ENCODE measurements around the gene GRIFIN. TPM values are rescaled to one million over a fixed set of nuclear protein-coding genes. Genes with fewer than 3 reads are reported as not detected.
"Not testable (repeated sequence)": the region's sequence is repeated elsewhere in the genome, so short reads cannot be mapped to it uniquely, and the experiment has no call there.

The GRIFIN gene
- polyA plus RNA-seq, 3 donors, result 0.31 to 0.36 TPM; not detected in 1

- DNase-seq, result no peak
These were observed 15.6 kb downstream of the GRIFIN start for GRCh38 chr7:2460641-2461040.

DNA sequence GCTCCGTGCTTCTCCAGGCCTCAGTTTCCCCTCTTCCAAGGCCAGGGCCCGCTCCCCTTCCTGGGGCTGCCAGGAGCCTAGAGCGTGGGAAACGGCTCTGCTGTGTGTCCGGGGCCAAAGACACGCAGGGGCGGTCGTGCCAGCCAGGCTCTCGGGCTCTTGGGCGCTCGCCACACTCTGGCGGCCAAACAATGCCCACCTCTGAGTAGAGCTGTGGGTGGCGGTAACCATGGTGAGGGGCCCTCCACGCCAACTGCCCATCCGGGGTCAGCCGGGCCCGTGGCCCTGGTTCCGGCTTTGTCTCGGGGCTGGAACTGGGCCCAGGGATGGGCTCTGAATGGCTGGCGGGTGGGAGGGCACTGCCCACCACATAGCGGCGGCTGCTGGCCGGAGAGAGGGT, 16.0 kb downstream of the GRIFIN start:
- no peak for DNase-seq

DNA sequence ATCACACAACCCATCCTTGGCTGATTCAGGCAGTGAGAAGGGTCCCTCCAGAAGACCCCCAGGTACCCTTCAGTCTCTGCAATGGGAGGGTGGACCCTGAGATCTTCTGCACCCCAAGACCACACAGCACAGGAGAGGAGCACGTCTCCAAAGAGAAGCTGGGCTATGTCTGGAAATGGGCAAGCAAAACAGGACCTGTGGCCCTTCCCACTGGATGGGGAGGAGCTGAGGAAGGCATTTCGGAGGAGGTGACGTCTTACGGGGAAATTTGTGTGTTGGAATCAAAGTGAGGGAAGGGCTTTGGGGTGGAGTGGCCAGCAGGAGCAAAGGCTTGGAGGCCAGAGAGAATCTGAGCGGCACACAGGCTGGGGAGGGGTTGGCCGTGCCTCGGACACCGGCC, 16.5 kb downstream of the GRIFIN start:
- no peak for DNase-seq

GRCh38 chr7:2453849-2454248, 22.3 kb downstream of the GRIFIN start:
- DNase-seq, result not testable (repeated sequence)

- DNase-seq, result no peak
These were observed 23.4 kb downstream of the GRIFIN start for GRCh38 chr7:2452643-2453270.

- no peak for DNase-seq
These were observed 24.1 kb downstream of the GRIFIN start for GRCh38 chr7:2452074-2452507.

GRCh38 chr7:2451171-2452073, 24.8 kb downstream of the GRIFIN start:
- DNase-seq, result peak; percentile 75

DNA sequence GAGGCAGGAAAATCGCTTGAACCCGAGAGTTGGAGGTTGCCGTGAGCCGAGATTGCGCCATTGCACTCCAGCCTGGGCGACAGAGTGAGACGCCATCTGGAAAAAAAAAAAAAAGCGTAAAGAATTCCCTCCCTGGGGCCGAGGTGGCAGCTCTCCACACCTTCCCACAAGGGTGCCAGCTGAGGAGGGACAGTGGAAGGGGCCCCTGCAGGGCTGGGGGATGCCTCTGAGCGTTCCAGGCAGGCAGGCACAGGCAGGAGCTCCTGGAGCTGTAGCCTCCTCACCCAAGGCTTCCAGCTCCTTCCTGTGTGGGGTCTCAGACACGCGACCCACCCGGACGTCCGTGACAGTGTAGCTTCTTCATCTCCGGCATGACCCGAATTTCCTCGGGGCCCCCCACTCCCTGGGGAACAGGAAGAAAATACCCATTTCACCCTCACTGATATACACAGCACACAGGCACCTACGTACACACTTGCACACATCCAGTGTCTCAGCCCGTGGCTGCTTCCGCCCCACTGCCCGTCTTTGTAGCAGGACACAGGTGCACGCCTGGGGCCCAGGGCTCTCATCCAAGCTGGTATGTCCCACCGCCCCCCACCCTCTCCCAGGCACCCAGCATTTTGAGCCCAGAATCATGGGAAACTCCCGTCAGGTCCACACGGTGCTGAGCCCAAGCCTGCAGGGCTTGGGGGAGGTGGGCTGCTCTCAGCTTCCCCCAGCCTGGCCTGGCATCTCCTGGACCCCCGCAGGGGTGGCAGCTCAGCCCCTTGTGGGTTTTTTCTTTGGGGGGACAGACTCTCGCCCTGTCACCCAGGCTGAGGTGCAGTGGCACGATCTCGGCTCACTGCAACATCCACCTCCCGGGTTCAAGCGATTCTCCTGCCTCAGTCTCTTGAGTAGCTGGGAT, 25.7 kb downstream of the GRIFIN start:
- DNase-seq, result no peak

DNA sequence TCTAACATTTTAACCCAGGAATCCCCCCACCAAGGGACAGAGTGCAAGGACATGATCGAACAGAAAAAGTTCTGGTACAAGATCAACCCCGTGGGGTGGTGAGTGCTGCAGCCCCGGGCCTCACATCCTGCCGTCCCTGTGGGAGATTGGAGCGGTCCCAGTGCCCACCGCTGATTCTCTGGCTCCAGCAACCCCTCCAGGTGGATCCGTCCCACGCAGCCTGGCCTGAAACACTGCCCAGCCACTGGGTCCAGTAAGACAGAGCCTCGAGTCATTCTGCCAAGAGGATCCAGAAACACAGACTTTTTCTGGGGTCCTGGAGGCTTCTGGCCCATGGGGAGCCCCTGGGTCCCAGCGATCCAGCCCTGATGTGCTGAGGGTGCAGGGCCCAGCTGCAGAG, 29.5 kb downstream of the GRIFIN start:
- DNase-seq, result no peak

DNA sequence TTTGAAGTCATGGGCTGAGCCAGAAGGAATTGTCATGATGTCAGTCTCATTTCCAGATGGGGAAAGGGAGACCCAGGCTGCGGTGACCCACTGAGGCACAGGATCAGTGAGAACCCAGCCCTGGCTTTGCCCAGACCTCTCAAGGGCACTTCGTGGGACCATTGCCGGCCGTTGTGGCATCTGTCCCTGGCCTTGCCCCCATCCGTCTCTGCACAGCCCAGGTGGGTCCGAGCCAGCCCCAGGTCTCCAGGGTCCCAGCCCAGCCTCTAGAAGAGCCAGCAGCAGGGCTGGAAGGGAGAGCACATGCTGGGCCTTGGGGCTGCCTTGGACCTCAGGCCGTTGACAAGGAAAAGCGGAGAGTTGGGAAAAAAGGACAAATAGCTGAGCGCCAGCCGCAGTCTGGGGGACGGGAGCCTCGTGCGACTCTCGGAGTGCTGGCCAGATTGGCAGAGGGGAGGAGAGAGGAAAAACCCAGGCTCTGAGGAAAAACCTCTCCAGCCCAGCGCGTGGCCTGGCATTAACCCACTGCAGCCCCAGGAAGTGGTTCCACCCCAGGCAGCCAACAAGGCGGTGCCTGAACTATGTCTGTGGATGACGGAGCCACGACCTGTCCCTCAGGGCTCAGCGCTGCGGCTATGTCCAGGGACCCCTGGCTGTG, 30.2 kb downstream of the GRIFIN start:
- no peak for DNase-seq

DNA sequence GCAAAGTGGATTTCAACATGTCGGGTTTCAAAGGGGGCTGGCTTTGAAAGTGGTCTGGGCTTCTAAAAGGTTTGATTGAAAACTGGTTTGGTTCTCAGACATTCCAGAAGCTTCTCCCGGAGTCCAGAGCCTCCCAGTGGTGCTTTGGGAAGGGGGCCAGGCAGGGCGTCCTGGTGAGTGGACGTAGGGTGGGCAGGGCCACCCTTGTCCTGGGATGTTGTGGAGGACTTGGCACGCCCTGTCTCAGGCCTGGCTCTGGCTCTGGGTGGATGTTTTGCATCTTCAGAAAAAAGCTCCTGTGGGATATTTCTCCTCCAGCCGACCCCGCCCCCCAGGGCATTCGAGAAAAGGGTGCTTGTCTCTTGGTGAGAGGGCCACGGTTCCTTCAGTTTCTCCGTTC, 31.2 kb downstream of the GRIFIN start:
- no peak for DNase-seq

GRCh38 chr7:2444476-2444875, 31.7 kb downstream of the GRIFIN start:
- DNase-seq, result no peak

DNA sequence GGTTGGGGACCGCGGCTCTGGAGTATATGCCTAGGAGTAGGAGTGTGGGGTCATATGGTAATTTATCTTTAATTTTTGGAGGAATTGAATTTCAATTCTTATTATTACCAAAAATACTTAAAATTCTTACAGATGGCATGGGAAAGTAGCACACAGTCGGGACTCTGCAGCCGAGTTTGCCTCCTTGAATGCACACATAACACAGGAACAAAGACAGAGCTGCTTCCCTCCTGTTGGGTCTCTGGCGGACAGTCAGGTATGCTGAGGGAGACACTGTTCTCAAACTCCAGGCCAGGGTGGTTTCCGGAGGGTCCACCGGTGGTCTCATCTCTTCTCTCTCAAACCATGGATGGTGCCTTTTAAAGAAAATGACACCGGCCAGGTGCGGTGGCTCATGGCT, 32.7 kb downstream of the GRIFIN start:
- no peak for DNase-seq

GRCh38 chr7:2441430-2442058, 34.7 kb downstream of the GRIFIN start:
- DNase-seq, result no peak

DNA sequence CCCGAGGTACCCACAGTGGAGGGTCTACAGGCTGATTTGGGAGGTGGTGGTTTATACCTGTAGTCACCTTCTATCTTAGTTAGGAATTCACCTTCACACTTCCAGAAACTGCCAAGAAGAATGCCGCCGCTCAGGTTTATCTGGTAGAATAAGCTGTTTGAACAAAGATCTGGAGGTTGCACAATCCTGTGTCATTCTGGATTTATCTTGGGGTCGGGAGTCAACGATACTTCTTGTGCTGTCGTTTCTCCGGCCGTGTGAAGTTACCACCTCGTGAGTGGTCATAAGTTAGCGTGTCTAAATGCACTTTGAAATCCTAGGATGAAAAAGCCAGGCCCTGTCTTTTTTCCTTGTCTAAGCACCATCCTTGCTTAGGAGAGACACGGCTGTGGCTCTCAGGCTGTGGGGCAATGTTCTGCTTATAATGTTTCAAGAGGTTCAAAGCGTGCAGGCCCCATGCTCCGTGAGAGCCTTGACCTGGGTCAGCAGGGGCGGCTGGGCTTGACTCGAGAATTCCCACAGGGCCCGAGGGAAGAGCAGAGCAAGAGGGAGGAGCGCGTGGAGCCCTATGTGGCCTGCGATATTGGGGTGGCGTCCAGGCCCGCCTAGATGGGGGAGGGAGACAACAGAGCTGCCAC, 35.5 kb downstream of the GRIFIN start:
- DNase-seq, result peak; percentile 51

DNA sequence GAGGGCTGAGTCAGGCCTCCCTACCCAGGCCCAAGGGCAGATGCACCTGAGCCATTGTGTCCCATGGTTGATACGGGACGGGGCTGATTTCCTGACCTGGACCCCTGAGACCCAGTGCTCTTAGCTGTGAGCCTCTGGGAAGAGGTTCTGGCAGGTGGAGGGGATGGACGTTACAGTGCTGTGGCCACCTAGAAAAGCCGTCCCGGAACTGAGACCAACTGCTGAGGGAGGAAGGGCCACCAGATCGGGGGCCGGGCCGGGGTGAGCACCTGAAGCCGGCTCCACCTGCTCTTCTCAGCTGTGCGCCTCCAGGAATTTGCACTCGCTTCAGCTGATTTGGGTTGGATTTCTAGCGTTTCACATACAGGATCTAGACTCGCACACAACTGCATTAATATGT, 37.4 kb downstream of the GRIFIN start:
- no peak for DNase-seq

DNA sequence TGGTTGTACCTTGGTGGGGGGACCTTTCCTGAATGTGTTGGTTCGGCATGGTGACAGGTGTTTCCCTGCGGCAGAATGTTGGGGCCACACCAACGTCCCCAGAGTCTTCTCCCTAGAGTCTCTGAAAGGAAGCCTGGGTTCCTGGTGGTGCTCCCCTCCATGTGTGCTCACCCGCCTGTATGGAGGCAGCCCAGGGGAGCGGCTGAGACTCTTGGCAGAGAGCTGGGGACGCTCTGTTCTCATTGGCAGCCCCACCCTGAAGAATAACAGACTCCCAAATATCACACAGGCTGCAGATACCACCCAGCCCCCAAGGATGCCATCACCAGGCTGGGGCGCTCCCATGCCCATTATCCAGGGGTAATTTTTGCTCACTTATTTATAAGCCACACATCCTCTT, 38.0 kb downstream of the GRIFIN start:
- no peak for DNase-seq

GRCh38 chr7:2437537-2438148, 38.6 kb downstream of the GRIFIN start:
- no peak for DNase-seq

DNA sequence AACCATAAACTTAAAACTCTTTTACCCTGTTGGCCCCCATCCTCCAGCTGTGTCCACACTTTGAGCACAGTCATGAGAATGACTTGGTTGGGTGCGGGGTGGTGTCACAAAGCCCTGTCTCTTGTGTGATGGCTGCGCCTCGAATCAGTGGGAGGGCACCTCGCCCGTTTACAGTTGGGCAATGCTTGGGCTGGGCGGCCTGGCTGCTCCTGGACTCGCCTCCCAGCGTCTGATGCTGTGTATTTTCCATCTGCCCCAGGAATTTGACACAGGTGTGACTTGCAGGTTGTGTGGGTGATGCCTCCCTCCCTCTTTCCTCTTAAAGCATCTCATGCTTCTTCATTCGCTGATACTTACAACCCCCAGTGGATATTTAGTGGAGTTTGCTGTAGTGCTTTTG, 39.1 kb downstream of the GRIFIN start:
- no peak for DNase-seq

Measured in renal pelvis (tissue), 4 donors.